Muscle layer of colon (tissue), 2 donors: Measurements from ENCODE around the gene ADCK2.
A peak's percentile ranks its signal among the peaks of the same experiment; 100 is the strongest.
"Not testable (repeated sequence)": the region's sequence is repeated elsewhere in the genome, so short reads cannot be mapped to it uniquely, and the experiment has no call there.

Experiments
- H3K27ac ChIP-seq: one replicate; pipeline ENCODE4 v1.7.0; 2013; ENCODE audit warnings: low read depth, mild to moderate bottlenecking, low read length, moderate library complexity
- H3K27me3 ChIP-seq, 2 donors: one replicate each; pipeline ENCODE4 v1.7.0; 2013; ENCODE audit warnings: low read length in 2 of 2, mild to moderate bottlenecking in 2 of 2; ENCODE audit not compliant: insufficient read depth in 2 of 2, control insufficient read depth in 1 of 2
- H3K36me3 ChIP-seq: one replicate; pipeline ENCODE4 v1.7.0; 2013; ENCODE audit warnings: mild to moderate bottlenecking, low read length; ENCODE audit not compliant: insufficient read depth
- H3K4me1 ChIP-seq: one replicate; pipeline ENCODE4 v1.7.0; 2013; ENCODE audit warnings: mild to moderate bottlenecking, low read length; ENCODE audit not compliant: insufficient read depth
- H3K4me3 ChIP-seq, 2 donors: one replicate each; pipeline ENCODE4 v1.7.0; 2013; ENCODE audit warnings: low read length in 2 of 2, low read depth in 1 of 2, mild to moderate bottlenecking in 1 of 2, moderate library complexity in 1 of 2
- H3K9ac ChIP-seq: one replicate; pipeline ENCODE4 v1.7.0; 2013; ENCODE audit warnings: low read length
- H3K9me3 ChIP-seq: one replicate; pipeline ENCODE4 v1.7.0; 2013; ENCODE audit warnings: mild to moderate bottlenecking, low read length
- donor health status: abdominal sarcoma.
- donor health status: Adenocarcinoma of cecum.

Gene ADCK2

DNA sequence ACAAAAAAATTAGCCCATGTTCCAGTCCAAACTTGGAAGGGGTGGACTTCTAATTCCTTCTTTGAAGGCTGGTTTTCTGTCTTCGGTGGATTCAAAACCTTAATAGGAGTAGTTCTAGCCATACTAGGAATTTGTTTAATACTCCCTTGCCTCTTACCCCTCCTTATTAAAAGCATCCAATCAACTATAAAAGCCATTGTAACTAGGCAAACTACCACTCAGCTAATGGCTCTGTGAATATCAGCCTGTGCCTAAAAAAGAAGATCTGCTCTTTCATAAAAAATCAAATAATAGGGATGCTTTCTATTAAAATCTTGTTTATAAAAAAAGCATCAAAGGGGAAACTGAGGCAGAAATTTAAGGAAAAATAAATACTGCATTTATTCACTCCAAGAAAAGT lies 4.1 kb upstream of the ADCK2 start:
- H3K4me3 ChIP-seq: no peak overlapping the region
- no peaks in the 10 kb centered on the region for H3K9me3 ChIP-seq
- peaks cover 2% of the 10 kb centered on the region for H3K4me1 ChIP-seq
- no peak overlapping the region for H3K9ac ChIP-seq
- H3K27me3 ChIP-seq: no peaks in the 10 kb centered on the region
- H3K36me3 ChIP-seq: no peaks in the 10 kb centered on the region
- no peak overlapping the region for H3K27ac ChIP-seq

GRCh38 chr7:140669352-140669751 lies 3.4 kb upstream of the ADCK2 start:
- H3K4me1 ChIP-seq: peaks cover 9% of the 10 kb centered on the region
- H3K4me3 ChIP-seq: no peak overlapping the region
- H3K27ac ChIP-seq: no peak overlapping the region
- no peaks in the 10 kb centered on the region for H3K9me3 ChIP-seq
- no peak overlapping the region for H3K9ac ChIP-seq
- no peaks in the 10 kb centered on the region for H3K27me3 ChIP-seq
- no peaks in the 10 kb centered on the region for H3K36me3 ChIP-seq

DNA sequence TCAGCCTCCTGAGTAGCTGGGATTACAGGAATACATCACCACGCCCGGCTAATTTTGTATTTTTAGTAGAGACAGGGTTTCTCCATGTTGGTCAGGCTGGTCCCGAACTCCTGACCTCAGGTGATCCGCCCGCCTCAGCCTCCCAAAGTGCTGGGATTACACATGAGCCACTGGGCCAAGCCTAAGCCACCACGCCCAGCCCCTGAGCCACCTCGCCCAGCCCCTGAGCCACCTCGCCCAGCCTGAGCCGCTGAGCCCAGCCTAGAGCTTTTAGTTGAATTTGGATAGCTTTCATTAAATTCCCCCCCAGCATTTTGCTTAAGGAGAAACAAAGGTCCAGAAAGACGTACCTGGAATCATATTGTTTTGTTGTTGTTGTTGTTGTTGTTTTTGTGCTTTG lies 2.9 kb upstream of the ADCK2 start:
- H3K36me3 ChIP-seq, H3K27me3 ChIP-seq, H3K27ac ChIP-seq, H3K9ac ChIP-seq, H3K9me3 ChIP-seq, H3K4me3 ChIP-seq: not testable (repeated sequence)
- peaks cover 14% of the 10 kb centered on the region for H3K4me1 ChIP-seq

DNA sequence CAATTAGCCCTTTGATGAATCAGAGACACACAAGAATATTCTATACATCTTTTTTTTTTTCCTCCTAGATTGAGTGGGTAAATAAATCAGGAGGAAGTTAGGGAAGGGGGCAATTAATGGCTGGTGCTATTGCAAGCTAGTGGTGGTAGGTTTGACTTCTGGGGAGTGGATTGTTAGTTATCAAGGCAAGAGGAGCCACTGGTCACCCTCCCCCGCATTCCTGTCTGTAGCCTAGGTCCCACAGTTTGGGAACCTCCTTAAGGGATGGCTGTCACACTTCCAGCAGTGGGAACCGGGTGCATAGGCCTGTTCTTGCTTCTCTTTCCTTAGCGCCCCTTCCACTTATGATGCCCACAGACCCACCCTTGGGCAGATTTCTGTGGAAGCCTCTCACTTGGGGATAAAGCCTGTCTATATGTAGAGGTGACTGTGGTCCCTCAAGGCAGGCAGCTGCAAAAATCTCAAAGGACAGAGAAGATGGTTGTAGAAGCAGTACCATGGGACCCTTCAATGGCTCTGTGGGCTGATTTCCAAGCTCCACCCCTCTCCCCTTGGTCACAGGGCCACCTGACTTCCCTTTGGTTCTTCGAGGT lies 2.3 kb upstream of the ADCK2 start:
- Histone ChIP-seq H3K4me3 (no peak overlapping the region), H3K4me1 (peaks cover 20% of the 10 kb centered on the region), H3K27ac (no peak overlapping the region), H3K36me3 (no peaks in the 10 kb centered on the region), H3K9ac (no peak overlapping the region), H3K27me3 (no peaks in the 10 kb centered on the region), H3K9me3 (no peaks in the 10 kb centered on the region)

GRCh38 chr7:140671966-140672365 lies 779 bp upstream of the ADCK2 start:
- peak overlapping the region in 1 of 2 donors; percentile 35 for H3K4me3 ChIP-seq
- H3K9ac ChIP-seq: no peak overlapping the region

GRCh38 chr7:140673063-140673773 lies 473 bp downstream of the ADCK2 start:
- Histone ChIP-seq H3K9me3 (no peaks in the 10 kb centered on the region), H3K27ac (peak overlapping the region; percentile 76), H3K36me3 (peaks cover 14% of the 10 kb centered on the region), H3K9ac (peak overlapping the region; percentile 49), H3K4me3 (peak overlapping the region; percentile 58 to 72), H3K4me1 (peaks cover 26% of the 10 kb centered on the region), H3K27me3 (no peaks in the 10 kb centered on the region)

More at GRCh38 chr7:140671966-140672365, 779 bp upstream of the ADCK2 start:
- H3K36me3 ChIP-seq: peaks cover 9% of the 10 kb centered on the region
- H3K4me1 ChIP-seq: peaks cover 26% of the 10 kb centered on the region
- H3K27ac ChIP-seq: no peak overlapping the region
- no peaks in the 10 kb centered on the region for H3K9me3 ChIP-seq
- no peaks in the 10 kb centered on the region for H3K27me3 ChIP-seq

- H3K9ac ChIP-seq: peak overlapping the region; percentile 49
- H3K27ac ChIP-seq: peak overlapping the region; percentile 76
- peak overlapping the region; percentile 58 to 72 for H3K4me3 ChIP-seq
- H3K27me3 ChIP-seq: no peaks in the 10 kb centered on the region
- peaks cover 26% of the 10 kb centered on the region for H3K4me1 ChIP-seq
- H3K36me3 ChIP-seq: peaks cover 14% of the 10 kb centered on the region
- no peaks in the 10 kb centered on the region for H3K9me3 ChIP-seq
Observed at GRCh38 chr7:140673774-140674155, 1.0 kb downstream of the ADCK2 start.

DNA sequence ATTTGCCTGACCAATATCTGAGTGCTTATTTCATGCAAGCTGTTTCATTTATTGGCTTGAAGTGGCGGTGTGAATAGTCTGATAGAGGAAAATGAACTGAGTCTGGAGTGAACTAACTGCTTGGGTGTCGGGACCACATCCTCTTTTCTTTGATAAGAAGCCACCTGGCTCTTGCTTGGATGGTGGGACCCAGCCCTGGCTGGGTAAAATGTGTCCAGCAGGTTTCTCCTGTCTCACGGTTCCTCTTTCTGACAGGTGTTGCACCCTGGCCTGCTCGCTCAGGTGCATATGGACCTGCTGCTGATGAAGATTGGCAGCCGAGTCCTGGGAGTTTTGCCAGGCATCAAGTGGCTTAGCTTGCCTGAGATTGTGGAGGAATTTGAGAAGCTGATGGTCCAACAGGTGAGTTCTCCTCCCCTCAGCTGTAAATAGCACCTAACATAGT lies 1.6 kb downstream of the ADCK2 start:
- H3K4me3 ChIP-seq: peak overlapping the region in 1 of 2 donors; percentile 72

DNA sequence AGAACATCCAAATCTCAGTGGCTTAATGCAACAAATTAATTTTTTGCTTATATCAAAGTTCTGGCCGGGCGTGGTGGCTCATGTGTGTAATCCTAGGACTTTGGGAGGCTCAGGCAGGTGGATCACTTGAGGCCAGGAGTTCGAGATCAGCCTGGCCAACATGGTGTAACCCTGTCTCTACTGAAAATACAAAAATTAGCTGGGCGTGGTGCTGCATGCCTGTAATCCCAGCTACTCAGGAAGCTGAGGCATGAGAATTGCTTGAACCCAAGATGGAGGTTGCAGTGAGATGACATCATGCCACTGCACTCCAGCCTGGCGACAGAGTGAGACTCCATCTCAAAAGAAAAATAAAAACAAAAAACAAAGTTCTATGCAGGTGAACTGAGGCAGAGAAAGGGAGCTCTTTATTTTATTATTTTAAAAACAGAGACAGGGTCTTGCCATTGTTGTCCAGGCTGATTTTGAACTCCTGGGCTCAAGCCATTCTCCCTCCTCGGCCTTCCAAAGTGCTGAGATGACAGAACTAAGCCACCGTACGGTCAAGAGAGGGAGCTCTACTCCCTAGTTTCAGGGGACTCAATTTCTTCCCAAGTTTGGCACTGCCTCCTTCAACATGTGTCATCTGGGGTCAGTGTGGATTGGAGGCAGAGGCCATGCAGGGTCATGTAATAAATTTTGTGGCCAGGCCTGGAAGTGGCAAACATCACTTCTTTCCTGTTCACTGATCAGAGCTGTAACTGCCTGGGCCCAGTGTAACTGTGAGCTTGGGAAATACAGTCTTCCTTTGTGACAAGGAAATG lies 2.4 kb downstream of the ADCK2 start:
- Histone ChIP-seq H3K36me3 (peaks cover 24% of the 10 kb centered on the region), H3K4me3 (peak overlapping the region in 1 of 2 donors; percentile 72), H3K4me1 (peaks cover 26% of the 10 kb centered on the region), H3K9ac (no peak overlapping the region), H3K9me3 (no peaks in the 10 kb centered on the region), H3K27me3 (no peaks in the 10 kb centered on the region), H3K27ac (no peak overlapping the region)

More for the DNA sequence above, 1.6 kb downstream of the ADCK2 start:
- peaks cover 26% of the 10 kb centered on the region for H3K4me1 ChIP-seq
- H3K27me3 ChIP-seq: no peaks in the 10 kb centered on the region
- no peak overlapping the region for H3K9ac ChIP-seq
- no peaks in the 10 kb centered on the region for H3K9me3 ChIP-seq
- H3K27ac ChIP-seq: no peak overlapping the region
- peaks cover 20% of the 10 kb centered on the region for H3K36me3 ChIP-seq

- Histone ChIP-seq H3K36me3 (peaks cover 30% of the 10 kb centered on the region), H3K4me3 (peak overlapping the region in 1 of 2 donors; percentile 23), H3K9ac (no peak overlapping the region), H3K27me3 (no peaks in the 10 kb centered on the region), H3K4me1 (peaks cover 26% of the 10 kb centered on the region), H3K27ac (no peak overlapping the region), H3K9me3 (no peaks in the 10 kb centered on the region)
Observed at GRCh38 chr7:140675726-140676125, 3.0 kb downstream of the ADCK2 start.

- Histone ChIP-seq H3K9ac (no peak overlapping the region), H3K4me3 (no peak overlapping the region), H3K27me3 (no peaks in the 10 kb centered on the region), H3K36me3 (peaks cover 34% of the 10 kb centered on the region), H3K4me1 (peaks cover 26% of the 10 kb centered on the region), H3K27ac (no peak overlapping the region), H3K9me3 (no peaks in the 10 kb centered on the region)
Observed at GRCh38 chr7:140676306-140676705, 3.6 kb downstream of the ADCK2 start.
